ENCODE data around the gene DOCK1.

Gene DOCK1

DNA sequence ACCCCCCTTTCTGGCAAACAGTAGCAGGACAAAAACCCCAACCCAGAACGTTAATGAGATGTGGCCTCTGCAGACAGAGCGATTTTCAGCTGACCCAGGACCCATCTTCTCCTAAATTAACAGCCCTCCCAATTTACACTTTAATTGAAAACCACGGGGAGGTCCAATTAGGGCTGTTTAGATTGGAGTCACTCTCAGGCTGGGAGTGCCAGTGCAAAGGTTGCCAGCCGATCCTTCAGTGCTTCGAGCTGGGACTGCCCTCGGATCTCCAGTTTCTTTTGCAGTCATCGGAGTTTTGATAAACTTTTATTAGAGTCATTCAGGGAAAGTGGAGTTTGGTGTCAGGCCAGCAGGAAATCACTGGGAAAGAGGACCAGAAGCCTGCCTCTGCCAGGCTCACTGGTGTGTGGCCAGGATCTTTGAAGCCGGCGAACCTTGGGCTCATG is 108.0 kb downstream of the DOCK1 start:
- DNase-seq (ENCODE audit: low read depth) = no peak
- TF ChIP-seq, protein P1, sequence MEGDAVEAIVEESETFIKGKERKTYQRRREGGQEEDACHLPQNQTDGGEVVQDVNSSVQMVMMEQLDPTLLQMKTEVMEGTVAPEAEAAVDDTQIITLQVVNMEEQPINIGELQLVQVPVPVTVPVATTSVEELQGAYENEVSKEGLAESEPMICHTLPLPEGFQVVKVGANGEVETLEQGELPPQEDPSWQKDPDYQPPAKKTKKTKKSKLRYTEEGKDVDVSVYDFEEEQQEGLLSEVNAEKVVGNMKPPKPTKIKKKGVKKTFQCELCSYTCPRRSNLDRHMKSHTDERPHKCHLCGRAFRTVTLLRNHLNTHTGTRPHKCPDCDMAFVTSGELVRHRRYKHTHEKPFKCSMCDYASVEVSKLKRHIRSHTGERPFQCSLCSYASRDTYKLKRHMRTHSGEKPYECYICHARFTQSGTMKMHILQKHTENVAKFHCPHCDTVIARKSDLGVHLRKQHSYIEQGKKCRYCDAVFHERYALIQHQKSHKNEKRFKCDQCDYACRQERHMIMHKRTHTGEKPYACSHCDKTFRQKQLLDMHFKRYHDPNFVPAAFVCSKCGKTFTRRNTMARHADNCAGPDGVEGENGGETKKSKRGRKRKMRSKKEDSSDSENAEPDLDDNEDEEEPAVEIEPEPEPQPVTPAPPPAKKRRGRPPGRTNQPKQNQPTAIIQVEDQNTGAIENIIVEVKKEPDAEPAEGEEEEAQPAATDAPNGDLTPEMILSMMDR (conservative IDR thresholded peaks at IDR 0.05; ENCODE audit: low read depth, low read length) = no peak
- H3K4me3 ChIP-seq (ENCODE audit: low read depth, low read length) = no peak overlapping the region

DNA sequence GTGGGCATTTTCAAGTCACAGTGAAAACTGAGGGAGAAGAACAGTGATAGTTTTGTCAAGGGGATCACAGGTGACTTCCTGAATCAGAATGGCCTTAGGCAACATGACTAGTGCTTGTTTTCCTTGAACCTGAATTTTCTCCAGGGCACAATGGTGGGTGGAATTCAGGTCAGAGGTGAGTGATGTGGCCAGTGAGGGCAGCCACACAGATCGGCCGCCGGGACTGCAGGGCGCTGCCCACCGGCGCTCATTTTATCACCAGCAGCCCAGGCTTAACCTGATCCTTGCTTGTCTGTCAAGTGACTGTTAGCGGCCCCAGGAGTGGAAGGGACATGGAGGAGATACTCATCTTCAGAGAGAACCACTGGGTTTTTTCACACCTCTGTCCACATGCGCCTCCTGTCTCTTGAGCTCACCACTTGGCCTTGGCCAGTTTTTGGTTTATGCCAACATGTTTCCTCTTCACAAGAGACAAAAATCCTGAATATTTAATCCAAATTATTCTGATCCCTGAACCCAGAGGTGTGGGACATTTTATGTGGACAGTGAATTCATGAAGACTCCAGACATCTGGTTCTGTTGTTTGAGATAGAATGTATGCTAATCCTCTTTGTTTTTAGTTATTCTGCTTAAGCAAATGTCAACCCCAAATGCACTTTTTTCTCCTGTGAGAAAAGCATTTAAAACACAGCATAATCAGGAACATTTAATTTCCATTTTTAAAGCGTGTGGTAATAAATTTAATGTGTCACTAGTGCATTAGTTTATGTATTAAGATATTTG is 108.7 kb downstream of the DOCK1 start:
- TF ChIP-seq, protein P1 (conservative IDR thresholded peaks at IDR 0.05; ENCODE audit: low read depth, low read length) = no peak
- no peak for DNase-seq (ENCODE audit: low read depth)
- no peak overlapping the region for H3K4me3 ChIP-seq (ENCODE audit: low read depth, low read length)

DNA sequence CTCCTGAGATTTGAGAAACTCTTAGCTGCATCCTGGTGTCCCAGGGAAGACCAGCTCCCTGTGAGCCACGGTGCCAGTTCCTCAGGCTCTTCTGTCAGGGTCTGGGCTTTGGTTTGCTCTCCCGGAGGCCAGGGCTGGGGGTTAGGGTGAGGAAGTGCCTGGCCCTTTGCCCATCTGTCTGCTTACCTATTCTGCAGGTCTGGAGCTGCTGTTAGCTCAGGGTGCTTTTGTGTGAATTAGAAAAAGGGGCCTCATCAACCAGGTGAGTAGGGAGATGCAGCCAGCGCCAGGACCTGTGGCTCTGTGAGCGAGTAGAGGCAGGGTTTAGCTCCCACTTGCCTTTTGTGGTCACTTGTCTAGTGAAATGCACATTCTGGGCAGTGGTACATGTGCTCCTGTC is 109.4 kb downstream of the DOCK1 start:
- DNase-seq (ENCODE audit: low read depth) = no peak
- TF ChIP-seq, protein P1 (conservative IDR thresholded peaks at IDR 0.05; ENCODE audit: low read depth, low read length) = no peak
- H3K4me3 ChIP-seq (ENCODE audit: low read depth, low read length) = no peak overlapping the region

DNA sequence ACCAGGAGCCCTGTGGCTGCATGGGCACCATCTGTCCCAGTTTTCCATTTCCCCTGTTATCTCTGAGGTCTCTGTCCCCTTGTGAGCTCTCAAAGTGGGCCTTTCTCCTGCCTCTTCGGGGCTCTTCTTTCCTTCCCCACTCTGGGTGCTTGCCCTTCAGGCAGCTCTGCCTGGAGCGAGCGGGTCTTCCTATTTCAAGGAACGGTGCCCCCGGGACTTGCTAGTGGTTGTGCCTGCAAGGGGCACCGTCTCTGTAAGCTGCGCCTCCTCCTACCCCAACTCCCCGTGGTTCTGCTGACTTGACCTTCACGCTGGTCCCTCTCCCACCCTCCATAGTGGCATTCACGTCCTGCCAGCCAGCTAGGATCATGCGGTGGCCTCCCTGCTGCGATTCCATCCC is 110.1 kb downstream of the DOCK1 start:
- DNase-seq (ENCODE audit: low read depth) = no peak
- TF ChIP-seq, protein P1 (conservative IDR thresholded peaks at IDR 0.05; ENCODE audit: low read depth, low read length) = no peak
- no peak overlapping the region for H3K4me3 ChIP-seq (ENCODE audit: low read depth, low read length)

DNA sequence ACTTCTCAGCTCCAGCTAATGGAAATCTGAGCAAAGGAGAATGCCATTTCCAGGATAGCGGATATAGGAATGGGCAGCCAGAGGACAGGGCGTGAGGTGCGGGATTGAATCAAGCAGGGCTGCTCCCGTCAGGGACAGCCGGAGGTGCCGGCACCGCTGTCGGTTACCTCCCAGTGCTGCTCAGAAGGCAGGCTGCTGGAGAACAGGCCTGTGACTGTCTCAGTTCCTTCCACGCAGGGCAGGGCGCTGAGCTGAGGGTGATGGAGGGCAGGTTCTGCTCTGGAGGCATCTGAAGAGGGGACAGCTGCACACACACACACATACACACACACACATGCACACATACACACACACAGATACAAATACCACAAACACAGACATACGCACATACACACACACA is 111.1 kb downstream of the DOCK1 start:
- no peak for DNase-seq (ENCODE audit: low read depth)
- H3K4me3 ChIP-seq (ENCODE audit: low read depth, low read length) = no peak overlapping the region
- TF ChIP-seq, protein P1 (conservative IDR thresholded peaks at IDR 0.05; ENCODE audit: low read depth, low read length) = no peak

DNA sequence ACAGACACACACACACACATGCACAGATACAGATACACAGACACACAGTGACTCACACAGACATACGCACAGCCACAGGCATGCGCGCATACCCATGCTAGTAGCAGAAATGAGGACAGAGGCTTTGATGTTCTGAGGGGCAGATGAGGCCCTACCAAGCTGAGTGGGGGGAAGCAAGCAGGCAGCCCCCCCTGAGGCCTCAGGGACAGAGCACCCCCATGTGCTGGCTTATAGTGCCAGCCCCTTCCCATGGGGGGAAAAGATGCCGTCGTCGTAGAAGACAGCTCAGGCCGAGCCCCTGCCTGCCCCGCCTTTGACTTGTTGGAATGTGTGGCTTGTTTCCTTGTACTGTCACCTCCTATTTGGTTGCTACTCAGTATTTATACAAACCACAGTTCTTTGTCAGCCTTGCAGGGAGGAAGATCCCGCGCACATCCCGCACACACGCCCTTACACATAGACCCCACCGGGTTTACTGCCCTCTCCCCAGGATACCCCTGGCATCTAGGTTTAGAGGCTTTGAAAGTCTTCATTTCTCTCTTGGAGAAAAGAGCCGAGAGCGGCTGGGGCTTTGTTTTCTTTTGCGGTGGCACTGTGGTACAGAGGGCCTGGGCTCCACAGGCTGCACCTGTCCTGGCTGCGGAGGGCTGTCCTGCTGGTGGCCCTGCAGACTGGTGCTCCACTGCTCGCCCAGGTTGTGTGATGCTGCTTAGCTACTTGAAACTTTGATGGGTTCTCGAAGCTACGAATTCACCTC is 112.5 kb downstream of the DOCK1 start:
- TF ChIP-seq, protein P1 (conservative IDR thresholded peaks at IDR 0.05; ENCODE audit: low read depth, low read length) = no peak
- DNase-seq (ENCODE audit: low read depth) = no peak
- no peak overlapping the region for H3K4me3 ChIP-seq (ENCODE audit: low read depth, low read length)

All from choroid plexus epithelial cell (primary cell).